Measurements from ENCODE around the gene CALCB.

CALCB gene

DNA sequence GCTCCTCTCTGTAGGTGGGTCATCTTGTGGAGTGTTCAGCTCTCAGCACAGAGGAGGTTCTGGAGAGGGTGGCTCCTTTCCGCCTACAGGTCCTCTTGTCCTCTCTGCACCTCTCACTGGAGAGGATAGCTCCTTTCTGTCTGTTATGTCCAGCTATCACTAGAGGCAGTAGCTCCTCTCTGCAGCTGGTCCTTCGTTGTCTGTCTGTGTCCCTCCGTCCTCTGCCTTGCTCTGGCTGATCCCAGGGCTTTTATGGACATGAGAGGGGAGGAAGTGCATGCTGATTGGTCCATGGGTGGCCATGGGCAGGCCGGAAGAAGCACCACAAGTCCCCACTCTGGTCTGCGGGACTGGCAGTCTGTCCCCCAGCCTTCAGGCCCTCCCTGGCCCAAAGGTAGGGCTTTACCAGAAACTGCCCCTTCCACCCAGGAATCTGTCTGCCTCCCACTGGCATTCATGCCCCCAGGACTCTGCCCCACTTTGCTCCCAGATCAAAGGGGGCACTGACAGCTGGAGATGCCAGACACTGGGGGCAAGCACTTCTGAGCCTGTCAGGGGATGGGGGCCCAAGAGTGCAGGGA lies 38.6 kb upstream of the CALCB start:
- H3K36me3 ChIP-seq (replicated peaks; ENCODE audit: low read depth, low read length) = no peaks in the 10 kb centered on the region
- H3K4me2 ChIP-seq (ENCODE audit: low read length) = no peak overlapping the region
- H3K27me3 ChIP-seq (ENCODE audit: low read depth, low read length) = no peaks in the 10 kb centered on the region
- no peak overlapping the region for H3K9ac ChIP-seq (ENCODE audit: low read length)
- H3K79me2 ChIP-seq (ENCODE audit: low read length) = no peaks in the 10 kb centered on the region
- no peaks in the 10 kb centered on the region for H4K20me1 ChIP-seq (ENCODE audit: insufficient read depth, low read length)
- no peak overlapping the region for H3K4me3 ChIP-seq (ENCODE audit: low read length)
- H3K9me3 ChIP-seq (ENCODE audit: insufficient read depth, low read length) = no peaks in the 10 kb centered on the region
- H3K4me1 ChIP-seq (ENCODE audit: low read length) = no peaks in the 10 kb centered on the region
- TF ChIP-seq EZH2phosphoT487 (IDR thresholded peaks at IDR 0.05; ENCODE audit: low read depth) = no peak
- TF ChIP-seq, protein P1, sequence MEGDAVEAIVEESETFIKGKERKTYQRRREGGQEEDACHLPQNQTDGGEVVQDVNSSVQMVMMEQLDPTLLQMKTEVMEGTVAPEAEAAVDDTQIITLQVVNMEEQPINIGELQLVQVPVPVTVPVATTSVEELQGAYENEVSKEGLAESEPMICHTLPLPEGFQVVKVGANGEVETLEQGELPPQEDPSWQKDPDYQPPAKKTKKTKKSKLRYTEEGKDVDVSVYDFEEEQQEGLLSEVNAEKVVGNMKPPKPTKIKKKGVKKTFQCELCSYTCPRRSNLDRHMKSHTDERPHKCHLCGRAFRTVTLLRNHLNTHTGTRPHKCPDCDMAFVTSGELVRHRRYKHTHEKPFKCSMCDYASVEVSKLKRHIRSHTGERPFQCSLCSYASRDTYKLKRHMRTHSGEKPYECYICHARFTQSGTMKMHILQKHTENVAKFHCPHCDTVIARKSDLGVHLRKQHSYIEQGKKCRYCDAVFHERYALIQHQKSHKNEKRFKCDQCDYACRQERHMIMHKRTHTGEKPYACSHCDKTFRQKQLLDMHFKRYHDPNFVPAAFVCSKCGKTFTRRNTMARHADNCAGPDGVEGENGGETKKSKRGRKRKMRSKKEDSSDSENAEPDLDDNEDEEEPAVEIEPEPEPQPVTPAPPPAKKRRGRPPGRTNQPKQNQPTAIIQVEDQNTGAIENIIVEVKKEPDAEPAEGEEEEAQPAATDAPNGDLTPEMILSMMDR (IDR thresholded peaks at IDR 0.05; ENCODE audit: low read depth, low read length) = no peak
- H2AFZ ChIP-seq (ENCODE audit: low read depth, low read length) = no peak overlapping the region
- no peak overlapping the region for H3K27ac ChIP-seq (ENCODE audit: low read length)

DNA sequence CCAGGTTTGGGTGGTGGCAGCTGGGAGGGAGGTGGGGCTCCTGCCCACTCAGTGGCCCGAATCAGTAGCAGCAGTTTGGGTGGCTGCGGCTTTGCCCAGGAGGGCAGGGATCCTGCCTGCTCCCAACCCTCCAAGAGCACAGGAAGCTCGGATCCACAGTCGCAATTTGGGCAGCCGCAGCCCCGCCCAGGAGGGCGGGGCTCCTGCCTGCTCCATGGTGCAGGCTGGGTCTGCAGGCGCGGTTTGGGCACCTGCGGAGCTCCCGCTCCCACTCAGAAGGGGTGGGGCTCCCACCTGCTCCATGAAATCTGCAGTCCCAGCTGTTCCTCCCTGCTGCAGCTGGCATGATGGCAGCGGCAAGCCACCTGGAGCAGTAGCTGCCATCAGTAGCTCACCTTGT lies 38.1 kb upstream of the CALCB start:
- Histone ChIP-seq H3K4me2 (ENCODE audit: low read length) (no peak overlapping the region), H3K27ac (ENCODE audit: low read length) (no peak overlapping the region), H3K27me3 (ENCODE audit: low read depth, low read length) (no peaks in the 10 kb centered on the region), H3K36me3 (replicated peaks; ENCODE audit: low read depth, low read length) (no peaks in the 10 kb centered on the region), H3K9ac (ENCODE audit: low read length) (no peak overlapping the region), H3K9me3 (ENCODE audit: insufficient read depth, low read length) (no peaks in the 10 kb centered on the region), H2AFZ (ENCODE audit: low read depth, low read length) (no peak overlapping the region), H4K20me1 (ENCODE audit: insufficient read depth, low read length) (no peaks in the 10 kb centered on the region), H3K79me2 (ENCODE audit: low read length) (no peaks in the 10 kb centered on the region), H3K4me1 (ENCODE audit: low read length) (no peaks in the 10 kb centered on the region), H3K4me3 (ENCODE audit: low read length) (no peak overlapping the region)
- TF ChIP-seq EZH2phosphoT487 (IDR thresholded peaks at IDR 0.05; ENCODE audit: low read depth) = no peak
- TF ChIP-seq, protein P1 (IDR thresholded peaks at IDR 0.05; ENCODE audit: low read depth, low read length) = no peak

DNA sequence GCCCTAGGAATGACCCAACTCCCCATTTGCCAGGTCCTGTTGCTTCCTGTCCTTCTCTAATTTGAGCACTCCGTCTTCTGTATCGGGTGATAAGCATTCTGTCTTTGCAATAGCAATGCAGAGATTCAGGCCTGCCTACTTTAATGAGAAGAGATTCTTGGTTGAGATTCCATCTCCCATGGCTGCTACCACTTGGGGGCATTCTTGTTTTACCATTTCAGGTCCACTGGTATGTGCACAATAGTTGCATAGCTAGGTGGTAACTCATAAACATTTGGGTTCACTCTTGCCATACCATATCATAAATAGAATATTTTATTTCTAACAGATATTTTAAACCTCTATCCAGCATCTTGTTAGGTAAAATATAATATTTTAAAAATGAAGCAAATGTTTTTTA lies 34.4 kb upstream of the CALCB start:
- Histone ChIP-seq H3K4me3 (ENCODE audit: low read length) (no peak overlapping the region), H3K9ac (ENCODE audit: low read length) (no peak overlapping the region), H2AFZ (ENCODE audit: low read depth, low read length) (no peak overlapping the region), H3K36me3 (replicated peaks; ENCODE audit: low read depth, low read length) (no peaks in the 10 kb centered on the region), H4K20me1 (ENCODE audit: insufficient read depth, low read length) (no peaks in the 10 kb centered on the region), H3K4me2 (ENCODE audit: low read length) (no peak overlapping the region), H3K79me2 (ENCODE audit: low read length) (no peaks in the 10 kb centered on the region), H3K27me3 (ENCODE audit: low read depth, low read length) (no peaks in the 10 kb centered on the region), H3K9me3 (ENCODE audit: insufficient read depth, low read length) (no peaks in the 10 kb centered on the region), H3K4me1 (ENCODE audit: low read length) (no peaks in the 10 kb centered on the region), H3K27ac (ENCODE audit: low read length) (no peak overlapping the region)
- TF ChIP-seq, protein P1 (IDR thresholded peaks at IDR 0.05; ENCODE audit: low read depth, low read length) = peak; percentile 38
- no peak for TF ChIP-seq EZH2phosphoT487 (IDR thresholded peaks at IDR 0.05; ENCODE audit: low read depth)

DNA sequence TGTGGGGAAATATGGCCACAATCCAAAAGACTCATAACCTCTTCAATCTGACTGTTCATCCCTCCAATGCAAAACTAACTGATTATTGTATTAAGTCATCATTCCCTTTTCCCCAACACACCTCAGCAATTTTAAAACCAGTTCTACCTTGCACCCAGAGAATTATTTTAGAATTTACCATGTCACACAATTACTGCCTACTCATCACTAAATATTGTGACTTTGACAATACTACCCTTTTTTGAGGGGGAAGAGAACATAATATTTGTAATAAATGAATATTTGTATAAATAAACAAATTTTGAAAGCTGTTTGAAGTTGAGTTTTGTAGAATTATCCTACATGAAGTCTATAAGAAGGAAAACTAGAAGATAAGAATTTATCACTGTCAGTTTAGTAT lies 28.2 kb upstream of the CALCB start:
- Histone ChIP-seq H3K4me3 (ENCODE audit: low read length) (no peak overlapping the region), H3K27me3 (ENCODE audit: low read depth, low read length) (no peaks in the 10 kb centered on the region), H3K9ac (ENCODE audit: low read length) (no peak overlapping the region), H3K36me3 (replicated peaks; ENCODE audit: low read depth, low read length) (no peaks in the 10 kb centered on the region), H3K9me3 (ENCODE audit: insufficient read depth, low read length) (no peaks in the 10 kb centered on the region), H3K4me1 (ENCODE audit: low read length) (no peaks in the 10 kb centered on the region), H4K20me1 (ENCODE audit: insufficient read depth, low read length) (no peaks in the 10 kb centered on the region), H3K79me2 (ENCODE audit: low read length) (no peaks in the 10 kb centered on the region), H3K27ac (ENCODE audit: low read length) (no peak overlapping the region), H2AFZ (ENCODE audit: low read depth, low read length) (no peak overlapping the region), H3K4me2 (ENCODE audit: low read length) (no peak overlapping the region)
- TF ChIP-seq, protein P1 (IDR thresholded peaks at IDR 0.05; ENCODE audit: low read depth, low read length) = no peak
- no peak for TF ChIP-seq EZH2phosphoT487 (IDR thresholded peaks at IDR 0.05; ENCODE audit: low read depth)

All from OCI-LY3 (cell line).